ENCODE results near the gene ENTREP3.

GRCh38 chr1:155304558-155305063, 49.3 kb upstream of the ENTREP3 start:
- TF ChIP-seq CTCF (IDR thresholded peaks at IDR 0.05; ENCODE audit: low read depth, low read length), result peak; percentile 29
- TF ChIP-seq EZH2phosphoT487 (IDR thresholded peaks at IDR 0.05; ENCODE audit: low read depth), result no peak
